Hypothalamus (tissue), 51 donors: Measurements from ENCODE around the gene GUCY1B1.
"Not testable (repeated sequence)": the region's sequence is repeated elsewhere in the genome, so short reads cannot be mapped to it uniquely, and the experiment has no call there.

ENCODE experiments used
- DNase-seq, 51 donors: peaks; one replicate each; lab custom pipeline; 2025; lab: John Stamatoyannopoulos, UW

GUCY1B1 gene

GRCh38 chr4:155797581-155797980 is 38.8 kb downstream of the GUCY1B1 start:
- not testable (repeated sequence) for DNase-seq

- no peak for DNase-seq
Measured at GRCh38 chr4:155799116-155799793, 40.4 kb downstream of the GUCY1B1 start.

- DNase-seq: no peak
Measured at GRCh38 chr4:155799794-155800123, 40.9 kb downstream of the GUCY1B1 start.

DNA sequence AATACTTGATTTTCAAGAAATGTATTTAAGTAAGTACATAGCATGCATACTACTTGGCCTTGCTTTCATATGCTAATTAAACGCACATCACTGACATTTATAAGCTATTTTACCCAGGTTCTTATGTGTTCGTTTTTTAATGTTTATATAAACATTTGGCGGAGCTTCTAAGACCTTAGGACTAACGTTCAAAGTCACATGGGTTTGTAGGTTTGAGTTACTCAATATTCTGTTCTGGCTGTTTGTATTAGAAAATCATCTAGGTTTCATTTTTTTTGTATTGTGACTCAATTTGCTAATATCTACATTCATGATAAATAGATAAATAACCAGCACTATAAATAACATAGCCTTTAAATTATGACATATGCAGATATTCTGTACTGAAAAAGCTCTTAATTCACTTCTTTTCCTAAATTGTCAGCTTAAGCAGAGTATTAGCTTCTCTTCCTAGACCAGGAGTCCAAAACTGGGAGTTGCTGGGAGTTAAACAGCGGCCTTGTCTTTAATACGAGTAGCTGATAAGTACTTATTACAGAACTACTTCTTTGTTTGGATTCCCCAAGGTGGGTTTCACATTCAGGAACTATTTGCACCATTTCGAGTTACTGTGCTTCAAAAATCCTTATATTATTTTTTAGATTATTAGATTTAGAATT is 42.0 kb downstream of the GUCY1B1 start:
- DNase-seq: no peak

- DNase-seq: peak in 4 of 51 donors; percentile 2 to 16 (median 12)
Measured at GRCh38 chr4:155802190-155802959, 43.6 kb downstream of the GUCY1B1 start.

DNA sequence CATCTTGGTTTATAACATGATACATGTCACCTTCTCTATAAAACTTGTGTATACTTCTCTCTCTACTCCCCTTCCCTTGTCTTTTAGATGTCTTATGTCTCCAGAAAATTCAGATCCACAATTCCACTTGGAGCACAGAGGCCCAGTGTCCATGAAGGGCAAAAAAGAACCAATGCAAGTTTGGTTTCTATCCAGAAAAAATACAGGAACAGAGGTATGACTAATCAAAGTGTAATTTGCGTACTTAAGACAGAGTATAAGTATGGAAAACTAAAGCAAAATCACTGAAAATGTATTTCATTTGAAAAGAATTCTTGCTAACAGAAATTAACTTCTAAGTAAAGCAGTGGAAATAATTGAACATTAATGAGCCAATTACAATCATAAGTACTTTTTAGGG is 46.2 kb downstream of the GUCY1B1 start:
- no peak for DNase-seq

GRCh38 chr4:155807021-155807420 is 48.2 kb downstream of the GUCY1B1 start:
- DNase-seq: no peak

DNA sequence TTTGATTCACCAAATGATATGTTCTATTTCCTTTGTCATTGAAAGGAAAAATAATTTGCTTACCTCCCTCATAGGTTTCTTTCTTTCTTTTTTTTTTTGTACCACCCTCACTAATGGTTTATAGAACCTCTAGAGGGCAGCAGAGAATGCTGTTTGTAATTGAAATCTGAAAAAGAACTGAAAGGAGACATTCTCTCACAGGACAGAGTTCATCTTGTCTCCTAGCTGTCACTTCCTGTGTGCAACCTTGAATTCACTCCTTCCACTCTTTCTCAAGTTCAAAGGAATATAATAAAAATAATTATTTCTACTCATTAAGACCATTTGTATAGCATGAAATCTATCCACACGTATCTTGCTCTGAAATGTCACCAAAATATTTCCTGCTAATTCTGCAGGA is 51.0 kb downstream of the GUCY1B1 start:
- DNase-seq: peak in 2 of 51 donors; percentile 6 to 48

DNA sequence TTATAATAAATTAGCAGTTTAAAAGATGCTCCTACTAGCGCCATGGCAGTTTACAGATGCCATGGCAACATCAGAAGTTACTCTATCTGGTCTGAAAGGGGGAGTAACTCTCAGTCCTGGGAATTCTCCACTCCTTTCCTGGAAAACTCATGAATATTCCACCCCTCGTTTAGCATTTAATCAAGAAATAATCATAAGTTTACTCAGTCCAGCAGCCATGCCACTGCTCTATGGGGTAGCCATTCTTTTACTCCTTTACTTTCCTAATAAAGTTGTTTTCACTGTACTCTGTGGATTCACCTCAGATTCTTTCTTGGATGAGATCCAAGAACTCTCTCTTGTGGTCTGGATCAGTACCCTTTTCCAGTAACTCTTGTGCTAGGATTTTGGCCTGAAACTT is 52.3 kb downstream of the GUCY1B1 start:
- no peak for DNase-seq

DNA sequence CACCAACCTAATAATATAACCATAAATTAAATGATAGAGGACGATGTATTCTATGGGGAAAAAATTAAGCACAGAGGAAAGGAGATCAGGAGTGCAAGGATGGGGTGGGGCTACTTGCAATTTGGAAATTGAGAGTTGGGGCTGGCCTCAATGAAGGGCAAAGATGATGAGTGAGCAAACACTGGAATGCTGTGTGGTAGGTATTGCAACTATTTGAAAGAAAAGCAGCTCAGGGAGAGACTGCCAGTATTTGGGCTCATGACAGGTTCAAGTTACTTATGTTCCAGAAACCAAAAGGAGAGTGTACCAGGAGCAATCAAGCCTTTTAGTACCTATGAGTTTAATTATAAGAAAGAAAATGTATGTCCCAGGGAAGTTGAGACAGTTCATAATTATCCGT is 59.8 kb downstream of the GUCY1B1 start:
- DNase-seq: no peak

DNA sequence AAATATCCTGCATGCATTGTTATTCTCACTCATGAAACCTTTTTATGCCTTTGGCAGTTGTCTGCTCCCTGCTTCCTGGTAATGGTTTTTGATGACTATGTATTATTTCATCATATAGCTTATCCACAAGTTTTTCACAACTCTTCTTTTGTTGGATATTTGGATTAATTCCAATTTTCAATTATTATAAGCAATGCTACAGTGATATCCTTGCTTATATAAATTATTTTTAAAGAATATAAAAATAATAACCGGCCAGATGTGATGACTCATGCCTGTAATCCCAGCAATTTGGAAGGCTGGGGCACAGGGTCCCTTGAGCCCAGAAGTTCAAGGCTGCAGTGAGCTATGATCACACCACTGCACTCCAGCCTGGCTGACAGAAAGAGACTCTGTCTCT is 60.2 kb downstream of the GUCY1B1 start:
- DNase-seq: no peak

GRCh38 chr4:155820887-155821518 is 62.2 kb downstream of the GUCY1B1 start:
- DNase-seq: no peak

- no peak for DNase-seq
Measured at GRCh38 chr4:155822572-155822971, 63.8 kb downstream of the GUCY1B1 start.

DNA sequence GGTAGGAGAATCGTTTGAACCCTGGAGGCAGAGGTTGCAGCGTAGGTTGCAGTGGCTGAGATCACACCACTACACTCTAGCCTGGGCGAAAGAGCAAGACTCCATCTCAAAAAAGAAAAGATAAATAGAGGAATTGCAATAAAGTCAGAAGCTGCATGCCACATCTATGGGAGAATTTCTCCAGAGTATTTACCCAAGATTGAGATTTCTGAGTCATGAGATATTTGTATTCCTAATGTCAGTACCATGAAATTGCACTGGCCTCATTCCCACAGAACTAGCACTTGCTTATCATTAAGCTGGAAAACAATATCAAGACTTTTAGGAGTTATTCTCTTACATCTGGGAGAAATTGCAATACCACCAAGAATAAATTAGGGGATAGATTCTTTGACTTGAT is 69.8 kb downstream of the GUCY1B1 start:
- DNase-seq: no peak

DNA sequence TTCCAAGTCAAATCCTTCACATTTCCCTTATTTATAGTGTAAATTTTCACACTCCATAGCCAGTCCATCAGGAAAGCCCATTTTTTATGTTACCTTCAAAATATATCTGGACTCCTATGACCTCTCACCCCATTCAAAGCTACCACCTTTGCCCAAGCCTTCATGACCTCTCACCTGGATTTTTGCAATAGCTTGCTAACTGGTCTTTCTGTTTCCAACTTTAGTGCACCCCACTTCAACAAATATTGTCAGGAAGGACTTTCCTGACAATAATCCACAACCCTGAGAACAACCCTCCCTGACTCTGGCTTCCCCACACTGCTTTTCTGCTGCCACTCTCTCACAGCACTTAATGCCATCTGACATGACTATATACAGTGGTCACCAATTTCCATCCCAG is 73.8 kb downstream of the GUCY1B1 start:
- no peak for DNase-seq

- DNase-seq: no peak
Measured at GRCh38 chr4:155837203-155837796, 78.5 kb downstream of the GUCY1B1 start.

DNA sequence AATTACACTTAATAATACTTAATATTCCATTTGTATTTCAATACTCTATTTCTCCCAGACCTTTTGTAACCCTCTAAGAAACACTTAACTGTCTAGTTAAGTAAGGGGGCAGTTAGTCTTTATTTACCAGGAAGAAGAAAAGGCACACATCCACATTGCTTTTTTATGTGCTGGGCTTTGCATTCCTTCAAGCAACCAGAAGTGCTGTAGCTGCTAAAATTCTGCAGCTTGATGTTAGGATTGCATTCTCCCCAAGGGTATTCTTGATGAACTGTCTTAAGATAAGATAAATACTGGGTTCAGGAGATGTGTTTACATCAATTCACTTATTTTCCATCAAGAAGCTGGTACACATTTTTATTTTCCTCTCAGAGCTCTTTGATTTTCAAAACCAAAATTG is 83.3 kb downstream of the GUCY1B1 start:
- no peak for DNase-seq

- no peak for DNase-seq
Measured at GRCh38 chr4:155846929-155847328, 88.1 kb downstream of the GUCY1B1 start.

- no peak for DNase-seq
Measured at GRCh38 chr4:155849042-155849441, 90.2 kb downstream of the GUCY1B1 start.

- DNase-seq: no peak
Measured at GRCh38 chr4:155853189-155853588, 94.4 kb downstream of the GUCY1B1 start.
